Fibroblast of skin of scalp (primary cell): Measurements from ENCODE around the gene HOPX.
"Not testable (repeated sequence)": the region's sequence is repeated elsewhere in the genome, so short reads cannot be mapped to it uniquely, and the experiment has no call there.

Experiments
- DNase-seq: peaks from one replicate; pipeline ENCODE4 v3.0.0-alpha.2; 2013

Gene HOPX

GRCh38 chr4:56654238-56654632, 26.9 kb downstream of the HOPX start:
- no peak for DNase-seq

GRCh38 chr4:56653461-56654237, 27.4 kb downstream of the HOPX start:
- no peak for DNase-seq

GRCh38 chr4:56652196-56652595, 28.9 kb downstream of the HOPX start:
- no peak for DNase-seq

- no peak for DNase-seq
These were observed 30.1 kb downstream of the HOPX start for GRCh38 chr4:56651056-56651350.

GRCh38 chr4:56650262-56651055, 30.6 kb downstream of the HOPX start:
- DNase-seq, result no peak

GRCh38 chr4:56649445-56650261, 31.4 kb downstream of the HOPX start:
- DNase-seq, result no peak

- DNase-seq, result no peak
These were observed 32.3 kb downstream of the HOPX start for GRCh38 chr4:56648824-56649151.

GRCh38 chr4:56648021-56648823, 32.9 kb downstream of the HOPX start:
- DNase-seq, result peak; percentile 42

GRCh38 chr4:56646341-56646740, 34.8 kb downstream of the HOPX start:
- DNase-seq, result no peak

GRCh38 chr4:56643596-56643995, 37.5 kb downstream of the HOPX start:
- no peak for DNase-seq

- peak; percentile 94 for DNase-seq
These were observed 39.5 kb downstream of the HOPX start for GRCh38 chr4:56641494-56642051.

GRCh38 chr4:56640621-56641493, 40.2 kb downstream of the HOPX start:
- no peak for DNase-seq

- DNase-seq, result no peak
These were observed 43.3 kb downstream of the HOPX start for GRCh38 chr4:56637791-56638190.

GRCh38 chr4:56637154-56637553, 43.9 kb downstream of the HOPX start:
- no peak for DNase-seq

- not testable (repeated sequence) for DNase-seq
These were observed 46.1 kb downstream of the HOPX start for GRCh38 chr4:56634954-56635353.

- no peak for DNase-seq
These were observed 47.6 kb downstream of the HOPX start for GRCh38 chr4:56633486-56633885.

- DNase-seq, result peak; percentile 72
These were observed 50.0 kb downstream of the HOPX start for GRCh38 chr4:56630876-56631666.

- DNase-seq, result no peak
These were observed 52.5 kb downstream of the HOPX start for GRCh38 chr4:56628592-56628991.

GRCh38 chr4:56627985-56628384, 53.1 kb downstream of the HOPX start:
- DNase-seq, result peak; percentile 30

- no peak for DNase-seq
These were observed 53.7 kb downstream of the HOPX start for GRCh38 chr4:56627375-56627774.
